OCI-LY1 (cell line): Measurements from ENCODE around the gene TOM1L2.

ENCODE experiments used
- EZH2 ChIP-seq: fragments of 200-600 bp; sonication (generic), shearing (Covaris generic); IDR thresholded peaks from 2 replicates; pipeline ENCODE4 v1.8.0; 2017; ENCODE audit warnings: borderline replicate concordance, mixed run types, mild to moderate bottlenecking, antibody characterized with exemption, low read length, moderate library complexity, mixed read lengths
- TF ChIP-seq, protein P1 (sequence below): fragments of 200-600 bp; sonication (generic), shearing (Covaris generic); IDR thresholded peaks from 2 replicates; pipeline ENCODE4 v1.5.1; 2017; ENCODE audit warnings: mild to moderate bottlenecking, antibody characterized with exemption, low read length, moderate library complexity, mixed read lengths

DNA sequence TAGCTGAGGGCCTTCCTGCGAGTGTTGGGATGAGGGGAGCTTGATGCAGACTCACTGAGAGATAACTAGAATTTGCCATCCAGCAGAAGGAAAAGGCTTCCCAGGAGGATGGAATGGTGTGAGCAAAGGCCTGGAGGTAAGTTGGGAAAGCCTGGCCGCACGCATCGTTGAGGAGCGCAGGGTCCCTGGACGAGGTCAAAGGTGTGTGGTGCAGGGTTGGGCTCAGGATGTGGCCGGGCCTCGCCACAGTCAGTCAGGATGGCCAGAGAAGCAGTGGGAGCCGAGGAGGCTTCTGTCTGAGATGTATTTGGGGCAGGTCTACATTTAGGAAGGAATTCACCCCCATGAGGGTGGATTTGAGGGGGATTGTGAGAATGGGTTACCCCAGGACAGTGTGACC lies 16.9 kb upstream of the TOM1L2 start:
- TF ChIP-seq, protein P1, sequence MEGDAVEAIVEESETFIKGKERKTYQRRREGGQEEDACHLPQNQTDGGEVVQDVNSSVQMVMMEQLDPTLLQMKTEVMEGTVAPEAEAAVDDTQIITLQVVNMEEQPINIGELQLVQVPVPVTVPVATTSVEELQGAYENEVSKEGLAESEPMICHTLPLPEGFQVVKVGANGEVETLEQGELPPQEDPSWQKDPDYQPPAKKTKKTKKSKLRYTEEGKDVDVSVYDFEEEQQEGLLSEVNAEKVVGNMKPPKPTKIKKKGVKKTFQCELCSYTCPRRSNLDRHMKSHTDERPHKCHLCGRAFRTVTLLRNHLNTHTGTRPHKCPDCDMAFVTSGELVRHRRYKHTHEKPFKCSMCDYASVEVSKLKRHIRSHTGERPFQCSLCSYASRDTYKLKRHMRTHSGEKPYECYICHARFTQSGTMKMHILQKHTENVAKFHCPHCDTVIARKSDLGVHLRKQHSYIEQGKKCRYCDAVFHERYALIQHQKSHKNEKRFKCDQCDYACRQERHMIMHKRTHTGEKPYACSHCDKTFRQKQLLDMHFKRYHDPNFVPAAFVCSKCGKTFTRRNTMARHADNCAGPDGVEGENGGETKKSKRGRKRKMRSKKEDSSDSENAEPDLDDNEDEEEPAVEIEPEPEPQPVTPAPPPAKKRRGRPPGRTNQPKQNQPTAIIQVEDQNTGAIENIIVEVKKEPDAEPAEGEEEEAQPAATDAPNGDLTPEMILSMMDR = no peak
- TF ChIP-seq EZH2 = no peak
